HCEC 1CT (cell line): ENCODE measurements around the gene MTHFD2L.
A peak's percentile ranks its signal among the peaks of the same experiment; 100 is the strongest.
"Not testable (repeated sequence)": the region's sequence is repeated elsewhere in the genome, so short reads cannot be mapped to it uniquely, and the experiment has no call there.

Experiments used
- DNase-seq: peaks from one replicate; pipeline ENCODE4 v3.0.0-alpha.2; 2017

MTHFD2L gene

GRCh38 chr4:74157561-74158465, at the start of gene MTHFD2L:
MTHFD2L (plus strand) TSS chr4:74158118; CDS start chr4:74158139, 21 bp downstream.
- DNase-seq, result peak; percentile 85

DNA sequence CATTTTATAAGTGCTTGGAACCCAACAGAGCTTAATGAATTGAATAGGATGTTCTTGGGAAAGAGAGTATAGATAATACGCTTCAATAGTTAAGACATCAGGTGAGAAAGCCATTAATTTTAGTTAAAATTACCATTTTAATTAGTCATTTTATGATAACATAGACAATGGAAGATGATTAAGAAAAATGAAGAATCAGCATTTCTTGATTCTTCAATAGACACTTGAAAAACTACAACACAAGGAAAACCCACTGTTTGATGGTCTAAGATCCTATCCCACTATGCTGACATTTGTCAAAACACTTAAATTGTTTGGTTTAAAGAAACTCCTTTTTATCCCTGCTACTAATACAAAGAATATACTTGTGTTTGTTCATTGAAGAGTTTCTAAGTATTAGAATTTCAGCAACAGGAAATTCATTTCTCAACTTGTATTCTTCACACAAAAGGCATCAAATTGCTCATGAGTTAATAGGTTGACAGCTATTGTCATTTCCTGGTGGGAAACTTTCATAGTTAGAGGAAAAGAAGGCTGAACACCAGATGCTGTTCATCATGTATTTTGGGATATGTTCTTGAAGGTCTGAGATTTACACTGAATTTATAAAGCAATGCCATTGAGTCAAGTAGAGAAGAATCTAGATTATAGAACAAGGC, 49.3 kb upstream of the MTHFD2L start:
- no peak for DNase-seq

- DNase-seq, result peak; percentile 89
Measured at GRCh38 chr4:74109116-74109869, 48.6 kb upstream of the MTHFD2L start.

GRCh38 chr4:74109870-74110605, 47.9 kb upstream of the MTHFD2L start:
- DNase-seq, result peak; percentile 82

- no peak for DNase-seq
Measured at GRCh38 chr4:74110670-74111069, 47.2 kb upstream of the MTHFD2L start.

DNA sequence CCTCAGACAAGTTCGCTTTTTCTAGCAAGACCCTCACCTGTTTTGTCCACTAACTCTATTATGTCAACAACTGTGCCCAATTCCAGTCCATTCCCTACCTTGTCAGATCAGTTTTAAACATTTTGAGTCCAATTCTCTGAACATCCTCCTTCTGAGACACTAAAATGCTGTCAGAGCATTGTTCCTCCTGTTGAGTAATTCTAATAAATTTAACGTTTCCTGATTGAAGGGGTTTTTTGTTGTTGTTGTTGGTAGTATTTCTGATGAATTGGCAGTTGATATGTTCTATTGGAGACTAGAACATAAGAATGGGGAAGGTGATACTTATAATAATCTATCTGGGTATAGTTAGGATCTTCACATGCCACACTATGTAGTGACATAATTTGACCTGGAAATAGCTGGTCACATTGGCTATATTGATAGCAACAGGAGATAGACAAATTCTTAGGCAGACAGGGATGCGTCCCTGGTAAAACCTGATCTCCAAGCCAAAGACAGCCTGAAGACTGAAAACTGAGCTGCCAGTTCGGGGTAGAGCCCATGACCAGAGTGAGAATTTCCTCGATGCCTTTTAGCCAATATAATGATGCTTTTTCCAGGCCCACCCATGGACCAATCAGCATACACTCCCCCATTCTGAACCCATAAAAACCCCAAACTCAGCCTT, 46.5 kb upstream of the MTHFD2L start:
- DNase-seq, result no peak

DNA sequence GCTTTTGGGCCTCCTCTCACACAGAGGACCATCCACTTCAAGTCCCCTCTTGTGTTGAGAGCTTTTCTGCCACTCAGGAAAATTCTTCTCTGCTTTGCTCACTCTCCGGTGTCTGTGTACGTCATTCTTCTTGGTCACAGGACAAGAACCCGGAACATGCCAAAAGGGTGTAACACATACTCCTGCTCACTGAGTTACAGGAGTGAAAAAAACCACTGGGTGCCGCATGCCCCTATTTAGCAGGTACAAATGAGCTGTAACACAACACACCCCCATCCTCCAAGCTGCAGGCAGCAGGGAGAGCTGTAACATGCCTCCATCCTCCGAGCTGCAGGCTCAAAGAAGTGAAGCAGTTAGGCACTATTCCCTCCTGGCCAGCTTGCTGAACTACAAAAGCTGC, 45.9 kb upstream of the MTHFD2L start:
- DNase-seq, result no peak

- no peak for DNase-seq
Measured at GRCh38 chr4:74112399-74113105, 45.4 kb upstream of the MTHFD2L start.

- peak; percentile 24 for DNase-seq
Measured at GRCh38 chr4:74114234-74114633, 43.7 kb upstream of the MTHFD2L start.

DNA sequence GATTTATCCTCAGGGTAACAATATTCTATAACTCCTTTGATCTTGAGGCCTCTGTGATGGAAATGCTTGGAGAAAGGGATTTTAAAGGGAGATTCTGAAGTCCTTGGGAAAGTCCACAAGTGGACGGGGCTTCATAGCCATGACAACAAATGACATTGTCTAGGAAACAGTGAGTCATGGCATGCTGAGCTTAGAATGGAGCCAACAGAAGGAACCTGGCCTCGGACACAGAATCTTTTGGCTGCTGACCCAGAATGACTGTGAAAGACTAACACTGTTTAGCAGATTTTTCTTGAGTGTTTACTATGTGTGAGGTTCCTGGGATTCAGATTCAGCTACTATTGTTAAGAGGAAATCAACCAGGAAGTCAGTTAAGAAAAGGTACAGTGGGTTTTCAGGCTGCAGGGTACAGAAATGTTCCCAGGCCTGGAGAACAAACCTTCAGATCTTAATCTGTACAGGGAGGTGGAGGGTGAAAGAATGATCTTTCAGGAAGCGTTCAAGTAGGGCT, 40.8 kb upstream of the MTHFD2L start:
- peak; percentile 61 for DNase-seq

- no peak for DNase-seq
Measured at GRCh38 chr4:74118600-74119338, 39.1 kb upstream of the MTHFD2L start.

- no peak for DNase-seq
Measured at GRCh38 chr4:74120086-74120485, 37.8 kb upstream of the MTHFD2L start.

GRCh38 chr4:74121643-74122579, 36.0 kb upstream of the MTHFD2L start:
- no peak for DNase-seq

DNA sequence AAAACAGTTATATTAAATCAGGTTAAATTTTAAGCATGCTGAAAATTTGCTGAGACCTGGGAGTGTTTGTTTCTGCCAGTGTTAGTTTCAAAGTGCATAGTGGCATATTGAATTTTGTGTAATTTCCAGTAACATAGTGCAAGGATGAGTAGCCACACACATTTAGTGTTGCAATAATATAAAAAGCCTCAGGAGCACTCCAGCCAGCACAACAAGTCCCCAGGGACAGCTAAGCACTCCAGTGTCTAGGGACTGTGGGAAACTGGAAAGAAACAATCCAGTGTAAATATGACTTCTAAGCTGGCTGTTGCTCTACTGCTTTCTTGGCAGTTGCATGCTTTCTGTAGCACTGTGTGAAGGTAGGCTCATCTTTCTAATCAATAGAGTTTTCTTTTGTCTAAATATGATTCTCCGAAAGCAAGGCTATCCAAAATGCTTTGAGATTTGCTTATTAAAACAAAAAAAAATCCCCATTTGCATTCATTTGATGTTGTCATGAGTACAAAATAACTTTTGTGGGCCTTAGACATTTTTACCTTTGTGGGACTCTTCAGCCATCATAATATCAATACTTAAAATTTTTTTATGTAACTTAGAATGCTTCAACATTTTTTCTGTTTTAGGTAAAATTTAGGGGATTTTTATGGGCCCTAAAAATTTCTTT, 34.7 kb upstream of the MTHFD2L start:
- no peak for DNase-seq

DNA sequence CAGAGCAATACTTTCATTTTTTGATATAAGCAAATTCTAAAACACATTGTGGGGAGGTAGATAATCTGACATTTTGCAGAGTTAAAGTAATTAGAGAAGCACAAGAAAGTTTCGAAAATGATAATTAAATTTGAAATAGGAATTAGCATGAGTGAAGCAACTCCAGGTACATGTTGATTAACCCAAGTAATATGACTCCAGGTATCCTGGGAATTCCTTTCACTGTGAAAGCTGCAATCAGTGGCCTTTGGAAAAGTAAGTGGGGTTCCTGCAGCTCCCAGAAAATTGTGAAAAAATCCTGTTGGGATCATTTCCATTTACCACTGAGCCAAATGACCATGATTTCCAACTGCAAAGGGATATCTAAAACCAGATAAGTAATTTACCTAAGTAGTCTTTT, 32.9 kb upstream of the MTHFD2L start:
- DNase-seq, result no peak

DNA sequence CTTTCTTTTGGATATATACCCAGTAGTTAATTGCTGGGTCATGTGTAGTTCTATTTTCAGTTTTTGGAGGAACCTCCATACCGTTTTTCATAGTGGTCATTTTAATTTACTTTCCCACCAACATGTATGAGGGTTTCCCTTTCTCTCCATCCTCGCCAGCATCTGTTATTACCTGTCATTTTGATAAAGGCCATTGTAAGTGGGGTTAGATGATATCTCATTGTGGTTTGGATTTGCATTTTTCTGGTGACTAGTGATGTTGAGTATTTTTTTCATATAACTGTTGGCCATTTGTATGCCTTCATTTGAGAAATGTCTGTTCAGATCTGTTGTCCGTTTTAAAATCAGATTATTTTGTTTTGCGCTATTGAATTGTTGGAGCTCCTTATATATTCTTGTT, 30.2 kb upstream of the MTHFD2L start:
- DNase-seq, result no peak

GRCh38 chr4:74130843-74131242, 27.1 kb upstream of the MTHFD2L start:
- not testable (repeated sequence) for DNase-seq

DNA sequence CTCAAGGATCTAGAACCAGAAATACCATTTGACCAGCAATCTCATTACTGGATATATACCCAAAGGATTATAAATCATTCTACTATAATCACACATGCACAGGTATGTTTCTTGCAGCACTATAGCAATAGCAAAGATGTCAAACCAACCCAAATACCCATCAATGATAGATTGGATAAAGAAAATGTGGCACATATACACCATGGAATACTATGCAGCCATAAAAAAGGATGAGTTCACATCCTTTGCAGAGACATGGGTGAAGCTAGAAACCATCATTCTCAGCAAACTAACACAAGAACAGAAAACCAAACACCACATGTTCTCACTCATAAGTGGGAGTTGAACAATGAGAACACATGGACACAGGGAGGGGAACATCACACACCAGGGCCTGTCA, 25.7 kb upstream of the MTHFD2L start:
- DNase-seq, result not testable (repeated sequence)

DNA sequence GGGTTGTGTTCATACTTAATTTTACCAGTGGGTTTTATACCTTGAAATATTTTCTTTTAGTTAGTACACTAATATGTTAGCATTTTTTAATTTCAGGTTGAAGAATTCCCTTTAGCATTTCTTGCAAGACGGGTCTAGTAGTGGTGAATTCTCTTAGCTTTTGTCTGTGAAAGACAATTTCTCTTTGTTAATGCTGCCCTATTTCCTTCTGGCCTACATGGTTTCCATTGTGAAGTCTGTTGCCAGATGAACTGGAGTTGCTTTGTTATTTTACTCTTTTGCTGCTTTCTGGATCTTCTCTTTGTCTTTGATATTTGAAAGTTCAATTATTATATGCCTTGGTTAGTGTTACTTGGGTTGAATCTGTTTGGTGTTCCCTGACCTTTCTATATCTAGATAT, 25.0 kb upstream of the MTHFD2L start:
- no peak for DNase-seq
